ENCODE data around the gene RAET1E. TPM values are rescaled to one million over a fixed set of nuclear protein-coding genes. Genes with fewer than 3 reads are reported as not detected.
A peak's percentile ranks its signal among the peaks of the same experiment; 100 is the strongest.
"Not testable (repeated sequence)": the region's sequence is repeated elsewhere in the genome, so short reads cannot be mapped to it uniquely, and the experiment has no call there.

Gene RAET1E
- total RNA-seq, 2 donors from 2014 or later: 0.55 TPM; not detected in 1

DNA sequence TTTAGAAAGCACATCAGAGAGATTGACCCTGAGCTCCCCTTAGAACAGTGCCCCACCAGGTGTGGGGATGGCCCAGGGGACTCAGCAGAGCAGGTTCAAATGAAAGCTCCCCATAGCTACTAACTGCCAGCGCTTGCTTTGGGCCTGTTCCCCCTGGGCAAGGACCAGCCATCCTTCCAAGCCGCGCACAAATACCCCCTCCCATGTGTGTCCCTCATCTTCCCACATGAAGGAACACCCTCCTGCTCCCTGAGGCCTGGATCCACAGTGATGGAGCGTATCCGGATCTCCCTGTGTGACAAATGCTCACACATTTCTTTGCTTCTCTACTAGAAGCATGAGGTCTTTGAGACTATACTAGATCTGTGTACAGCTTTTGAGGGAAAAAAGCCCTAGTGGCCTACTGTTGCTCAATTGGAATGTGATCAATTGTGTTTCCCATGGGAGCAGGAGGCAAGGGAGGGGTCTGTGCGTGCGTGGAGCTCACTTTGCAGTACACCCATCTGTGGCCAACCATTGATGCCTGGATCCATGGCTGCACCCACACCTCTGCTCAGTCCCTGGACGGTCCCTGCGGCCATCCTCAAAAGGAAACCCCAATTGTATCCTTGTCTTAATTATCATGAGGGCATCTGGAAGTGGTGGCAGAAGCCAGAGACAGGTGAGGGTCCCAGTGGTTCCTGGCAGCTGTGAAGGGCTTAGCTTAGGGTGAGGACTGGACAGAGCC is 26.5 kb upstream of the RAET1E start:
- peaks cover 10% of the 10 kb centered on the region for H3K36me3 Mint-ChIP-seq (ENCODE audit: low read depth)
- DNase-seq (no peak), ATAC-seq (no peak)
- H3K4me3 Mint-ChIP-seq: no peak overlapping the region
- H3K9me3 ChIP-seq (ENCODE audit: control insufficient read depth, low read length, poor library complexity, severe bottlenecking): no peaks in the 10 kb centered on the region
- H3K27me3 Mint-ChIP-seq: peaks cover 93% of the 10 kb centered on the region
- peaks cover 29% of the 10 kb centered on the region for H3K4me1 Mint-ChIP-seq
- H3K27ac Mint-ChIP-seq: no peak overlapping the region

DNA sequence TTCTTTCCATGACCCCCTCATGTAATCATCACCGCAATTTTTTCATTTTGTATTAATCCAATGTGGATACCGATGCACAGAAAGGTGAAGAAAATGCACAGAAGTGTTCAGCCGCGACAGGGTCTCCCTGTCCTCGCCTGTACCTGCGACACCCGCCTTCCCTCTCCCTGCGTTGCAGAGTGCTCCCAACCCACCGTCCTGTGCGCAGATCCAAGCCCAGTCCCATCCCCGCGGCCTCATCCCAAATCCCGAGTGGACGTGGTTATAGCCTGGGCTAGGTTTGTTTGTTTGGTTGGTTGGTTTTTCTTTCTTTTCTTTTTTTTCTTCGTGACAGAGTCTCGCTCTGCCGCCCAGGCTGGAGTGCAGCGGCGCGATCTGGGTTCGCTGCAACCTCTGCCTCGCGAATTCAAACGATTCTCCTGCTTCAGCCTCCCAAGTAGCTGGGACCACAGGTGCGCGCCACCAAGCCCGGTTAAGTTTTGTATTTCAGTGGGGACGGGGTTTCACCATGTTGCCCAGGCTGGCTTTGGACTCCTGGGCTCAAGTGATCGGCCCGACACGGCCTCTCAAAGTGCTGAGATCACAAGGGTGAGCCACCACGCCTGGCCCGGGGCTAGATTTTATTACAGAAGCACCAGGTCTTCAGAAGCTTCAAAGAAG is 25.5 kb upstream of the RAET1E start:
- H3K27ac Mint-ChIP-seq: peak overlapping the region; percentile 69
- DNase-seq (no peak), ATAC-seq (peak; percentile 39)
- peaks cover 4% of the 10 kb centered on the region for H3K36me3 Mint-ChIP-seq (ENCODE audit: low read depth)
- H3K4me1 Mint-ChIP-seq: peaks cover 31% of the 10 kb centered on the region
- H3K4me3 Mint-ChIP-seq: peak overlapping the region; percentile 90
- peaks cover 90% of the 10 kb centered on the region for H3K27me3 Mint-ChIP-seq
- H3K9me3 ChIP-seq (ENCODE audit: control insufficient read depth, low read length, poor library complexity, severe bottlenecking): no peaks in the 10 kb centered on the region

- DNase-seq: peak; percentile 62 to 74 (median 70)
These were observed 24.9 kb upstream of the RAET1E start, which contains the start of gene RAET1G for GRCh38 chr6:149922642-149923326. TSS of gene RAET1G (minus strand) at chr6:149923121. CDS start at chr6:149923010, 111 bp downstream.

GRCh38 chr6:149922091-149922490 is 24.2 kb upstream of the RAET1E start:
- peaks cover 33% of the 10 kb centered on the region for H3K4me1 Mint-ChIP-seq
- peak overlapping the region; percentile 90 for H3K4me3 Mint-ChIP-seq
- not testable (repeated sequence) for H3K36me3 Mint-ChIP-seq (ENCODE audit: low read depth); H3K27ac Mint-ChIP-seq; ATAC-seq; DNase-seq; H3K9me3 ChIP-seq (ENCODE audit: control insufficient read depth, low read length, poor library complexity, severe bottlenecking)
- H3K27me3 Mint-ChIP-seq: peaks cover 81% of the 10 kb centered on the region

More at GRCh38 chr6:149922642-149923326, 24.9 kb upstream of the RAET1E start, which contains the start of gene RAET1G:
- Mint-ChIP-seq H3K4me1 (peaks cover 33% of the 10 kb centered on the region), H3K36me3 (ENCODE audit: low read depth) (peaks cover 2% of the 10 kb centered on the region), H3K4me3 (peak within 1 kb of the TSS; percentile 90), H3K27ac (peak within 1 kb of the TSS; percentile 69), H3K27me3 (peaks cover 88% of the 10 kb centered on the region)
- no peaks in the 10 kb centered on the region for H3K9me3 ChIP-seq (ENCODE audit: control insufficient read depth, low read length, poor library complexity, severe bottlenecking)
- ATAC-seq: peak; percentile 94

DNA sequence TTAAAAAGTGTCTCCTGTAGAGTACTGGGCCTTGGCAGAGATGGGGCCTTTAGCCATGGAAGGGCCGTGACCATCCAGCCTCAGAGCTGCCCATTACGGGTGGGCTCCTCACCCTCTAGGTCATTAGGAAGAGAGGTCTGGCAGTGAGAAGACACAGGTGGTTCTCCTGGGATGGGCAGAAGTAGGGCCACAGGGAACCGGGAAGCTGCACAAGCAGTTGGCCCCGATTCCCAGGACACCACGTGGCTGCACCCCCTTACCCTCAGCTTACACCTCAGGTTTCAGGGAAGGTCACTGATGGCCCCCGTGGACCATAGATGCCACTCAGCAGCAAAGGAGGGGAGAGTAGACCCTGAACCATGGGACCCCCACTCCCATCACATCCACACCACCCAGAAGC is 23.4 kb upstream of the RAET1E start:
- H3K9me3 ChIP-seq (ENCODE audit: control insufficient read depth, low read length, poor library complexity, severe bottlenecking): no peaks in the 10 kb centered on the region
- no peak overlapping the region for H3K4me3 Mint-ChIP-seq
- H3K4me1 Mint-ChIP-seq: peaks cover 32% of the 10 kb centered on the region
- H3K36me3 Mint-ChIP-seq (ENCODE audit: low read depth): peaks cover 2% of the 10 kb centered on the region
- peaks cover 83% of the 10 kb centered on the region for H3K27me3 Mint-ChIP-seq
- ATAC-seq (no peak), DNase-seq (no peak)
- no peak overlapping the region for H3K27ac Mint-ChIP-seq

DNA sequence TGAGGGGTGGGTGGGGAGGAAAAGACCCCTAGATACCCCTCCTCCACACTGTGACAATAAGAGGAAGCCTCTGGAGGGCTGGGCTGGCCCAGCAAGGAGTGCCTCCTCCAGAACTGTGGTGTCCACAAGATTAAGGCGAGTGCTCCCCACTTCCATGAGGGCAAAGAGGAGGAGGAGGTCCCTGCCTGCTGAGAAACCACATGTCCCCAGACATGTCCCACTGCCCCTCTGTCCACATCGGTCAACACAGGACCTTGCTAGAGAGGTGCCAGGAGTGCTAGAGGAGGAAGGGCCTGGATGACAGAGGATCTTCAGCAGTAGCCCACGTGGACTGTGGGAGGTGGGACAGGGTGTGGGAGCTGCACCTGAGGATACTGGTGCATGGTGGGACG is 21.9 kb upstream of the RAET1E start:
- no peaks in the 10 kb centered on the region for H3K9me3 ChIP-seq (ENCODE audit: control insufficient read depth, low read length, poor library complexity, severe bottlenecking)
- ATAC-seq (no peak), DNase-seq (no peak)
- Mint-ChIP-seq H3K4me1 (peaks cover 26% of the 10 kb centered on the region), H3K36me3 (ENCODE audit: low read depth) (no peaks in the 10 kb centered on the region), H3K4me3 (no peak overlapping the region), H3K27ac (no peak overlapping the region), H3K27me3 (peaks cover 78% of the 10 kb centered on the region)

- H3K9me3 ChIP-seq (ENCODE audit: control insufficient read depth, low read length, poor library complexity, severe bottlenecking); ATAC-seq; H3K36me3 Mint-ChIP-seq (ENCODE audit: low read depth); H3K4me3 Mint-ChIP-seq; H3K27ac Mint-ChIP-seq; DNase-seq: not testable (repeated sequence)
- Mint-ChIP-seq H3K4me1 (peaks cover 24% of the 10 kb centered on the region), H3K27me3 (peaks cover 77% of the 10 kb centered on the region)
These were observed 21.4 kb upstream of the RAET1E start for GRCh38 chr6:149919126-149919833.

DNA sequence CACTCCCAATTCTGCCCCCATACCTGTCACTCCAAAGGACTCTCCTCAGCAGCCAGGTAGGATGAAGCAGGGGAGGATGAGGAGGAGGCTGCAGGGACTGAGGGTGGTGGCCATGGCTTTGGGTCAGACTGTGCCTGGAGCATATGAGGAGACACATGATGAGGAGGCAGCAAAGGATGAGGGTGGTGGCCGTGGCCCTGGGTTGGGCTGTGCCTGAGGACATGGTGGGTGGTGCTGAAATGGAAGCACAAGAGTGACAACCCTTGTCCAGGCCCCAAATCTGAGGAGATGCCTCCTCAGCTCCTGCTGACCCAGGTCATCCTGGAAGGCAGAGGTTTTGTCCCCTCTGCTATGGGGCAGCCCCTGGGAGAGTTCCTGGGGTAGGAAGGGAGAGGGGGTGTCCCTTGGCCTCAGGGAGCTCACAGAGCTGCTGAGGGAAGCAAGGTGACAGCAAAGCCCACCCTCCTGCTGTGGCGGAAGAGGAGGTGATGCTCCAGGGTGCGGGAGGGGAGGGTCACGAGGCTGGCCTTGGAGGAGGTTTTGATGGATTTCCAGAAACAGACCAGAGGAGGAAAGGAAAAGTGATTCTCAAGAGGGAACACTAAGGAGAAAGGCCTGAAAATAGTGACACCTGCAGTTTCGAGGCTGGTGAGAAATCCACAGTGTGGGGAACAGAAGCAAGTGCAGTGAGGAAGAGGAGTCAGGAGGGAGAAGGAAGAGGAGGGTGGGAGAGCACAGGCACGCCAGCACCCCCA is 20.4 kb upstream of the RAET1E start:
- no peaks in the 10 kb centered on the region for H3K9me3 ChIP-seq (ENCODE audit: control insufficient read depth, low read length, poor library complexity, severe bottlenecking)
- Mint-ChIP-seq H3K4me1 (peaks cover 18% of the 10 kb centered on the region), H3K27ac (no peak overlapping the region), H3K4me3 (no peak overlapping the region), H3K27me3 (peaks cover 77% of the 10 kb centered on the region), H3K36me3 (ENCODE audit: low read depth) (no peaks in the 10 kb centered on the region)
- ATAC-seq (no peak), DNase-seq (no peak)

- H3K9me3 ChIP-seq (ENCODE audit: control insufficient read depth, low read length, poor library complexity, severe bottlenecking): no peaks in the 10 kb centered on the region
- Mint-ChIP-seq H3K4me1 (peaks cover 11% of the 10 kb centered on the region), H3K4me3 (no peak overlapping the region), H3K27me3 (peaks cover 77% of the 10 kb centered on the region), H3K27ac (no peak overlapping the region), H3K36me3 (ENCODE audit: low read depth) (no peaks in the 10 kb centered on the region)
- ATAC-seq (no peak), DNase-seq (no peak)
These were observed 19.8 kb upstream of the RAET1E start for GRCh38 chr6:149917679-149918078.

DNA sequence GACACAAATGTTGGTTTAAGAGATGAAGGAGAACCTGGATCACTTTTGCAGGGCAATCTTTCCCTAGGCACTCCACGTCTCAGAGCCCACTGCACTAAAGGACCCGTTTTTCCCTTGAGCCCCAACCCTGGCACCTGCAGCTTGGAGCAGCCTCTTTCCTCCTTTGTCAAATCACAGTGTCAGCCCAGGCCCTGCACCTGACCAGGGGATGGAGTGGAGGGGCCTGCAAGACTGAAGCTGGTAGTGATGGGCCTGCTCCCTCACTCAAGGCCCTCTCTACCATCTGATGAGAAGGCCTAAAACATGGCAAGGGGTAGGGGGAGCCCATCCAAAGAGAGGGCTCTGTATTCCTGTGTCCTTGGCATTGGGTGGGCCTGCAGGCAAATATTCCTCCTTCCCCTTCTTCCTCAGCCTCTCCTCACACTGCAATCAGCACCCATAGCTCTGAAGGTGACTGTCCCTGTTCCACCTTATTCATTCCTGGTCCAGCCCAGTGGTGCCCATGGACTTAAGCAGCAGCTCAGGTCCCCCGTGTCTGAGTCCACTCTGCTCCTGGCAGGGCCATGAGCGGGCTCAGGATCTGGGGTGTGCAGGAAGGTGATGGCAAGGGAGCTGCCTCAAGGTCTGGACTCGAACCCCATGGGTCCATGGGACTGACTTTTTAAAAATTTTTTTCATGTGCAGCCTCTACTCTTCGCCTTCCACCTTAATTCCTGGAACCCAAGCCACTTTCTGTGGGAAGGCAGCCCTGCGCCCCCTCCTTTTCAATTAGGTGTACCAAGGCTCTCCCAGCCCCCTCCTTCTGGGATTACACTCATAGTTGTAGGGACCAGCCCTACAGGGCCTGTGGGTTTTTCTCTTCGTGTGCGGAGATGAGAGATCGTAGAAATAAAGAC is 18.3 kb upstream of the RAET1E start:
- DNase-seq: no peak

GRCh38 chr6:149913540-149914240 is 15.8 kb upstream of the RAET1E start:
- no peak for DNase-seq

More for the DNA sequence above, 18.3 kb upstream of the RAET1E start:
- ATAC-seq: no peak
- Mint-ChIP-seq H3K4me3 (no peak overlapping the region), H3K27ac (no peak overlapping the region), H3K27me3 (peaks cover 66% of the 10 kb centered on the region), H3K36me3 (ENCODE audit: low read depth) (no peaks in the 10 kb centered on the region), H3K4me1 (peaks cover 4% of the 10 kb centered on the region)
- no peaks in the 10 kb centered on the region for H3K9me3 ChIP-seq (ENCODE audit: control insufficient read depth, low read length, poor library complexity, severe bottlenecking)

More at GRCh38 chr6:149913540-149914240, 15.8 kb upstream of the RAET1E start:
- ATAC-seq: no peak
- H3K9me3 ChIP-seq (ENCODE audit: control insufficient read depth, low read length, poor library complexity, severe bottlenecking): no peaks in the 10 kb centered on the region
- H3K4me1 Mint-ChIP-seq: peaks cover 4% of the 10 kb centered on the region
- no peaks in the 10 kb centered on the region for H3K36me3 Mint-ChIP-seq (ENCODE audit: low read depth)
- H3K4me3 Mint-ChIP-seq: no peak overlapping the region
- peaks cover 54% of the 10 kb centered on the region for H3K27me3 Mint-ChIP-seq
- H3K27ac Mint-ChIP-seq: no peak overlapping the region

Data from T-helper 17 cell (primary cell).